ENCODE results near the gene NTRK2. TPM values are rescaled to one million over a fixed set of nuclear protein-coding genes. Genes with fewer than 3 reads are reported as not detected.

Gene NTRK2
- total RNA-seq, 4 donors from 2014 or later, result 2.9 to 15.9 (median 8.4) TPM

GRCh38 chr9:84779883-84780282 lies 110.4 kb downstream of the NTRK2 start:
- Histone ChIP-seq H3K27ac (no peak overlapping the region), H3K4me1 (no peaks in the 10 kb centered on the region), H3K36me3 (no peaks in the 10 kb centered on the region), H3K4me3 (no peak overlapping the region), H3K9me3 (no peaks in the 10 kb centered on the region), H3K27me3 (no peaks in the 10 kb centered on the region)
- WGBS, 2 donors, result 69 to 86% methylated on average over 3 of the region's 3 CpGs
- TF ChIP-seq, protein P1, sequence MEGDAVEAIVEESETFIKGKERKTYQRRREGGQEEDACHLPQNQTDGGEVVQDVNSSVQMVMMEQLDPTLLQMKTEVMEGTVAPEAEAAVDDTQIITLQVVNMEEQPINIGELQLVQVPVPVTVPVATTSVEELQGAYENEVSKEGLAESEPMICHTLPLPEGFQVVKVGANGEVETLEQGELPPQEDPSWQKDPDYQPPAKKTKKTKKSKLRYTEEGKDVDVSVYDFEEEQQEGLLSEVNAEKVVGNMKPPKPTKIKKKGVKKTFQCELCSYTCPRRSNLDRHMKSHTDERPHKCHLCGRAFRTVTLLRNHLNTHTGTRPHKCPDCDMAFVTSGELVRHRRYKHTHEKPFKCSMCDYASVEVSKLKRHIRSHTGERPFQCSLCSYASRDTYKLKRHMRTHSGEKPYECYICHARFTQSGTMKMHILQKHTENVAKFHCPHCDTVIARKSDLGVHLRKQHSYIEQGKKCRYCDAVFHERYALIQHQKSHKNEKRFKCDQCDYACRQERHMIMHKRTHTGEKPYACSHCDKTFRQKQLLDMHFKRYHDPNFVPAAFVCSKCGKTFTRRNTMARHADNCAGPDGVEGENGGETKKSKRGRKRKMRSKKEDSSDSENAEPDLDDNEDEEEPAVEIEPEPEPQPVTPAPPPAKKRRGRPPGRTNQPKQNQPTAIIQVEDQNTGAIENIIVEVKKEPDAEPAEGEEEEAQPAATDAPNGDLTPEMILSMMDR (IDR thresholded peaks at IDR 0.05), result no peak
- no peak for TF ChIP-seq POLR2A (IDR thresholded peaks at IDR 0.05)
- intact Hi-C loops (cut with DNase I), result no loop called here
- no peak for DNase-seq

- Histone ChIP-seq H3K36me3 (no peaks in the 10 kb centered on the region), H3K4me1 (no peaks in the 10 kb centered on the region), H3K27ac (no peak overlapping the region), H3K9me3 (no peaks in the 10 kb centered on the region), H3K4me3 (no peak overlapping the region), H3K27me3 (no peaks in the 10 kb centered on the region)
- 88 to 89% methylated on average over 5 of the region's 5 CpGs for WGBS, 2 donors
- no peak for TF ChIP-seq POLR2A (IDR thresholded peaks at IDR 0.05)
- TF ChIP-seq, protein P1 (IDR thresholded peaks at IDR 0.05), result no peak
- no peak for DNase-seq
- intact Hi-C loops (cut with DNase I), result no loop called here
Measured at GRCh38 chr9:84780385-84780784, 110.9 kb downstream of the NTRK2 start.

DNA sequence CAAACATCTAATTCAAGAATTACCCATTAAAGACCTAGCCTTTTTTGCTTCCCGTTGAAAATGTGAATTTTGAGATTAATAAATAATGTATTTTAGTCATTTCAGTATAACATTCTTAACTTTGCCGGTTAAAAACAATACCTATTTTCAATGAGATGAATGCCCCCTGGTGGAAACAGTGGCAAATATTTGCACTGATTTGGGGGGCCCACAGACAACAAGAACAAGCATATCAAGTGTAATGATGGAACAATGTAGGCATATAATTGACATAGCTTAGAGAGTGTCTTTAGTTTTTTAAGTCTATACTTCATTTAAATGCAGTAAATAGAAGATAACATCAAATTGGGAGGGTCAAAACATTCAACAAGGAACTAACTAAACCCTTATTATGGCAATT lies 111.9 kb downstream of the NTRK2 start:
- Histone ChIP-seq H3K4me3 (no peak overlapping the region), H3K9me3 (no peaks in the 10 kb centered on the region), H3K36me3 (no peaks in the 10 kb centered on the region), H3K27ac (no peak overlapping the region), H3K4me1 (no peaks in the 10 kb centered on the region), H3K27me3 (no peaks in the 10 kb centered on the region)
- no peak for TF ChIP-seq POLR2A (IDR thresholded peaks at IDR 0.05)
- TF ChIP-seq, protein P1 (IDR thresholded peaks at IDR 0.05), result peak in 5 of 6 experiments; percentile 12 to 34 (median 15)
- no peak for DNase-seq
- WGBS, 2 donors, result 41 to 54% methylated on average over 2 of the region's 2 CpGs
- intact Hi-C loops (cut with DNase I), result no loop called here

DNA sequence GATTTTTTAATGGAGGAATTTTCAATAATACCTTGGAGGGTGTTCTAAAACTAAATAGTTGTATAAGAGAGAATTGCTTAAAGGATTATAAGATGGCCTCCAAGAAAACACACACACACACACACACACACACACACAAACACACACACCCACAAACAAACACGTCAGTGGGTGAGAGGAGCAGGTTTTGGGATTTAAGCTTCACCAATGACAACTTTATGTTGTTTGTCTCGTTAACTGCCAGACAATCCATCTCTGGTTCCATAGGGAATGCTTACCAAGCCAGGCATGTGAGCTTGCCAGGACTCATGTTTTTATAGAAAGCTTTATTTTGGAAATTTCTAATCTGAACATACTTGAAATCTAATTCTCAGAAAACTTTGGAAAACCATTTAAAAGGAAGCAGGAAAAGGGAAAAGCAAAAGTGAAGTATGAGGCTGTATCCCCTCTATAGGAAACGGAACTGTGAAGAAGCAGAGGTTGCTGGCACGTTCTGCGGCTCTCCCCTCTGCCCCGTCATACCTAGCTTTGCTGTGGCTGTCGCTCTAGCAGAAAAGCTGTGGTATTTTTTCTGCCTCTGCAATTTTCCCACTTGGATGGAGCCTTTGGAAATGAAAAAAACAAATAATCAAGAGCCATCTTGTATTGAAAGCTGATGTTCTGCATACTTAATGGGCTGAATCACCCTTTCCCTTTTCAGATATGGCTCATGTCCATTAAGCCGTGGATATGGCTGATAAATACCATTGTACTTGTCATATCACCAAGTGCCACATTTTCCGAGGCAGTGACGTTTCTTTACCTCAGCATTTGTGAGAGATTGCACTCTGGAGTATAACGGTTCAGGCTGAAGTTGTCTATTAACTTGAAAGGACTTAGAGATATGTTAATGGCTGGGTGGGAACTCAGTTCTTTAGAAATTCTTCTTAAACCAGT lies 112.7 kb downstream of the NTRK2 start:
- no peak overlapping the region for H3K27ac ChIP-seq
- no peak overlapping the region for H3K4me3 ChIP-seq
- intact Hi-C loops (cut with DNase I), result no loop called here
- H3K36me3 ChIP-seq, result no peaks in the 10 kb centered on the region
- no peak for DNase-seq
- H3K9me3 ChIP-seq, result no peaks in the 10 kb centered on the region
- H3K27me3 ChIP-seq, result no peaks in the 10 kb centered on the region
- no peaks in the 10 kb centered on the region for H3K4me1 ChIP-seq
- WGBS, 2 donors, result 73 to 77% methylated on average over 11 of the region's 11 CpGs
- no peak for TF ChIP-seq POLR2A (IDR thresholded peaks at IDR 0.05)
- TF ChIP-seq, protein P1 (IDR thresholded peaks at IDR 0.05), result no peak

DNA sequence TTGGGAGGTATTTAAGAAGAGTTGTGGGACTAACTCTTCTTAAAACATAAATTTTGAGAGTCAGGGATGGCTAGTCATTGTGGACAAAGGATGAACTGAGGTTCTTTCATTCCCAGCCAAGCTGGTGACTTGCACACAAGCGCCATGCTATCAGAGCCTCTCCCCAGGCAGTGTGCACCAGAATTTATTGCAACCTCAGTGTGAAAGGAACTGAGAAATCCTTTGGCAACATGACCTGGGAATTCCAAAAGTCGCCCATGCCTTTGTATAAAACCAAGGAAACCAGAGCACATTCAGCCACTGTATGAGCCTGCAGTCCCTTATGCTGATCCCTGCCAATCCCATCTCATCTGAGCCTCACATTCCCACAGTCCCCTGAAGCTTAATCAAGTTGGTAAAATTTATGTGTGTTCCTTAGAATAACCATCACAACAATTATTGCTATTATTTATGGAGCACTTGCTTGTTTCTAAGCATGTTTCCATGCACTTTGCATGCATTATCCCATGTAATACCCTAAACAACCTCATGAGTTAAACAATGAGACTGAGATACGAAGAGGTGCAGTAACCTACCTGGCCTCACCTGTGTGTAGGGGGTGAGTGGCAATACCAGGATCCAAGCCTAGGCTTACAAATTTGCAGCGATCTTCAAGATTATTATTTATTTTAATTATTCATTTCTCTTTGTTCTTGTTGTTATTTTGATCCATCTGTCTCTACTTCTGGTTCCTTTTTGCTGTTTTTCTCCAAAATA lies 116.4 kb downstream of the NTRK2 start:
- DNase-seq, result no peak
- Histone ChIP-seq H3K27ac (no peak overlapping the region), H3K4me1 (peaks cover 0 to 14% (median 5%) of the 10 kb centered on the region in 3 donors), H3K9me3 (no peaks in the 10 kb centered on the region), H3K4me3 (no peak overlapping the region), H3K36me3 (no peaks in the 10 kb centered on the region), H3K27me3 (no peaks in the 10 kb centered on the region)
- TF ChIP-seq, protein P1 (IDR thresholded peaks at IDR 0.05), result no peak
- no peak for TF ChIP-seq POLR2A (IDR thresholded peaks at IDR 0.05)
- intact Hi-C loops (cut with DNase I), result no loop called here
- 77 to 88% methylated on average over 4 of the region's 4 CpGs for WGBS, 2 donors
